ENCODE measurements around the gene ARL13B. TPM values are rescaled to one million over a fixed set of nuclear protein-coding genes. Genes with fewer than 3 reads are reported as not detected.

The ARL13B gene
- total and polyA plus RNA-seq, 2 of the 8 experiments (the other 6 are each of a cell fraction or from before 2014, with no cell fraction given), result 1.5 to 12.7 TPM

- Histone ChIP-seq H2BK5ac (ENCODE audit: low read depth, low read length) (no peak overlapping the region), H3K23ac (ENCODE audit: insufficient read length) (no peak overlapping the region), H3K79me1 (ENCODE audit: low read depth, low read length) (no peaks in the 10 kb centered on the region), H4K91ac (replicated peaks; ENCODE audit: insufficient read length, low read length) (no peak overlapping the region), H3K27me3 (replicated peaks in 1 of 4; ENCODE audit: control insufficient read depth in 3 of 4, extremely low read depth in 1 of 4, insufficient read depth in 3 of 4, low read length in 3 of 4) (no peaks in the 10 kb centered on the region), H2AK5ac (ENCODE audit: low read depth, low read length) (no peak overlapping the region), H3K4me3 (ENCODE audit: extremely low read depth in 1 of 4, insufficient read depth in 2 of 4, low read depth in 3 of 4, low read length in 4 of 4) (no peak overlapping the region), H3K18ac (ENCODE audit: extremely low read depth, low read length) (no peak overlapping the region), H2BK20ac (ENCODE audit: low read length) (no peak overlapping the region), H3K79me2 (ENCODE audit: control insufficient read depth in 1 of 2, insufficient read depth in 2 of 2, low read length in 2 of 2) (no peaks in the 10 kb centered on the region), H4K20me1 (replicated peaks in 1 of 2; ENCODE audit: control insufficient read depth in 1 of 2, insufficient read depth in 2 of 2, low read length in 2 of 2) (no peaks in the 10 kb centered on the region), H2BK120ac (replicated peaks; ENCODE audit: low read depth, low read length) (no peak overlapping the region), H3K56ac (replicated peaks; ENCODE audit: insufficient read length, low read depth, low read length) (no peak overlapping the region), H3K14ac (ENCODE audit: insufficient read length) (no peak overlapping the region), H3K4me1 (replicated peaks in 1 of 4; ENCODE audit: control insufficient read depth in 3 of 4, insufficient read depth in 4 of 4, low read length in 3 of 4) (no peaks in the 10 kb centered on the region), H2AFZ (ENCODE audit: low read length) (no peak overlapping the region), H3K27ac (ENCODE audit: low read depth, low read length) (no peak overlapping the region), H3K4me2 (ENCODE audit: insufficient read depth in 1 of 2, low read depth in 2 of 2, low read length in 2 of 2) (no peak overlapping the region), H3K9ac (replicated peaks in 1 of 4; ENCODE audit: extremely low read depth in 1 of 4, low read depth in 3 of 4, low read length in 3 of 4) (no peak overlapping the region), H2BK15ac (ENCODE audit: low read length) (no peak overlapping the region), H4K5ac (ENCODE audit: insufficient read length, low read depth, low read length) (no peak overlapping the region), H3K23me2 (ENCODE audit: low read depth, low read length) (no peaks in the 10 kb centered on the region), H3K36me3 (ENCODE audit: control insufficient read depth in 2 of 4, insufficient read depth in 4 of 4, low read length in 3 of 4) (no peaks in the 10 kb centered on the region), H3K4ac (replicated peaks; ENCODE audit: insufficient read length, low read depth, low read length) (no peak overlapping the region), H4K8ac (ENCODE audit: extremely low read depth, insufficient read depth, low read length) (no peak overlapping the region), H2BK12ac (ENCODE audit: low read depth, low read length) (no peak overlapping the region), H3K9me3 (ENCODE audit: insufficient read depth in 2 of 2, low read depth in 1 of 2, low read length in 1 of 2) (no peaks in the 10 kb centered on the region)
- WGBS, 2 experiments (ENCODE audit: extremely low coverage in 1 of 2, insufficient coverage in 1 of 2, insufficient read length in 1 of 2, insufficient replicate concordance in 2 of 2, low coverage in 1 of 2, low lambda C conversion rate in 2 of 2, missing lambda C conversion rate in 1 of 2), result 100% methylated on average over 1 of the region's 1 CpG; no CpG with 5 or more reads in 1 of the 2 experiments
- no peak for FAIRE-seq
- ChIA-PET CTCF (ENCODE audit: partially characterized antibody) (interaction anchor here (1.4 kb wide), 1 partner anchor 25 kb away, joined by 3 read pairs; no protein-coding TSS in a partner anchor), POLR2A (ENCODE audit: partially characterized antibody) (no interaction called here)
- no peak for DNase-seq (ENCODE audit: low read depth in 1 of 2, low spot score in 2 of 2)
- no peak for TF ChIP-seq RXRA (IDR thresholded peaks at IDR 0.05; ENCODE audit: insufficient read depth, low read depth, low read length)
- no peak for TF ChIP-seq SAP30 (IDR thresholded peaks at IDR 0.05; ENCODE audit: insufficient read depth, insufficient replicate concordance, low read length)
- no peak for TF ChIP-seq SRF (IDR thresholded peaks at IDR 0.05; ENCODE audit: low read depth, low read length)
- no peak for TF ChIP-seq RBBP5 (IDR thresholded peaks at IDR 0.05; ENCODE audit: borderline replicate concordance, low read depth, low read length)
- no peak for TF ChIP-seq SP2 (IDR thresholded peaks at IDR 0.05; ENCODE audit: low read length)
- no peak for TF ChIP-seq CTBP2 (IDR thresholded peaks at IDR 0.05; ENCODE audit: borderline replicate concordance, insufficient read depth, insufficient read length, low read length)
- no peak for TF ChIP-seq GTF2F1 (IDR thresholded peaks at IDR 0.05; ENCODE audit: borderline replicate concordance, low read depth, low read length)
Measured at GRCh38 chr3:94012185-94012584, 32.2 kb downstream of the ARL13B start.
